Esophagus (tissue), 2 donors: ENCODE data around the gene LARP1B. TPM values are rescaled to one million over a fixed set of nuclear protein-coding genes. Genes with fewer than 3 reads are reported as not detected.
"Not testable (repeated sequence)": the region's sequence is repeated elsewhere in the genome, so short reads cannot be mapped to it uniquely, and the experiment has no call there.

Experiments used
- H3K27ac ChIP-seq, 2 donors: one replicate each; pipeline ENCODE4 v1.5.1; 2013; ENCODE audit warnings: low read depth in 2 of 2, mild to moderate bottlenecking in 2 of 2, inconsistent platforms in 1 of 2, low read length in 1 of 2, moderate library complexity in 1 of 2
- H3K27me3 ChIP-seq, 2 donors: one replicate each; pipeline ENCODE4 v1.6.1; 2013; ENCODE audit warnings: low read length in 2 of 2, control low read depth in 1 of 2, mild to moderate bottlenecking in 1 of 2; ENCODE audit not compliant: insufficient read depth in 2 of 2, control insufficient read depth in 1 of 2
- H3K36me3 ChIP-seq, 2 donors: one replicate each; pipeline ENCODE4 v1.6.1; 2013; ENCODE audit warnings: low read length in 1 of 2; ENCODE audit not compliant: control insufficient read depth in 2 of 2, insufficient read depth in 2 of 2
- H3K4me1 ChIP-seq, 2 donors: one replicate each; pipeline ENCODE4 v1.6.1; 2013; ENCODE audit warnings: low read length in 1 of 2; ENCODE audit not compliant: control insufficient read depth in 2 of 2, insufficient read depth in 2 of 2
- H3K4me3 ChIP-seq, 2 donors: one replicate each; pipeline ENCODE4 v1.5.1; 2013; ENCODE audit warnings: low read length in 2 of 2, mild to moderate bottlenecking in 2 of 2, low read depth in 1 of 2, moderate library complexity in 1 of 2
- H3K9me3 ChIP-seq, 2 donors: one replicate each; pipeline ENCODE4 v1.6.1; 2013; ENCODE audit warnings: mild to moderate bottlenecking in 2 of 2, low read depth in 1 of 2, low read length in 1 of 2, moderate library complexity in 1 of 2; ENCODE audit not compliant: control insufficient read depth in 2 of 2, insufficient read depth in 1 of 2
- WGBS, 2 donors: extraction: QIAGEN DNeasy Blood & Tissue Kit; methylation state at CpG; one replicate each; pipeline ENCODE4 v1.1.7; 2013; 5-methylcytosine and 5-hydroxymethylcytosine counted together
- polyA plus RNA-seq, 2 donors: library from polyadenylated mRNA; stranded (reverse); fragments of 200-250 nt; gene quantifications; one replicate each; pipeline ENCODE4 v1.2.3, GENCODE V29; 2013
- donor health status: healthy with polysubstance abuse.
- donor health status: Bipolar disorder and iron deficiency.

LARP1B gene
- polyA plus RNA-seq, 2 donors, result 9.7 to 11.0 TPM

DNA sequence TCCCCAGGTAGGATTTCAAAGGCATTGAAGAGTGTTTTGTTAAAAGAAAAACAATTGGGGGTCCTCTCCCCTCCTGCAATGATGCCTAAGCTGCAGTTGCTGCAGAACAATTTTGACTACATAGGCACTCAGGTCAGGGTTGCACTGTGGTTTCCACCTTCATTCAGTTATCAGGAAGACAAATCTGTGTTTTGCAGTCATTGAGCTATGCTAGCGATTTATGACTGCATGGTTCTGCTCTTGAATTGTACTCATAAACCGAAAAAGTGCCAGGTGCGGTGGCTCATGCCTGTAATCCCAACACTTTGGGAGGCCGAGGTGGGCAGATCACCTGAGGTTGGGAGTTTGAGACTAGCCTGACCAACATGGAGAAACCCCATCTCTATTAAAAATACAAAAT lies 197.1 kb downstream of the LARP1B start:
- not testable (repeated sequence) for H3K27me3 ChIP-seq, H3K4me3 ChIP-seq, H3K4me1 ChIP-seq, H3K27ac ChIP-seq, H3K36me3 ChIP-seq, H3K9me3 ChIP-seq
- WGBS, 2 donors, result 82 to 83% methylated on average over 4 of the region's 4 CpGs

DNA sequence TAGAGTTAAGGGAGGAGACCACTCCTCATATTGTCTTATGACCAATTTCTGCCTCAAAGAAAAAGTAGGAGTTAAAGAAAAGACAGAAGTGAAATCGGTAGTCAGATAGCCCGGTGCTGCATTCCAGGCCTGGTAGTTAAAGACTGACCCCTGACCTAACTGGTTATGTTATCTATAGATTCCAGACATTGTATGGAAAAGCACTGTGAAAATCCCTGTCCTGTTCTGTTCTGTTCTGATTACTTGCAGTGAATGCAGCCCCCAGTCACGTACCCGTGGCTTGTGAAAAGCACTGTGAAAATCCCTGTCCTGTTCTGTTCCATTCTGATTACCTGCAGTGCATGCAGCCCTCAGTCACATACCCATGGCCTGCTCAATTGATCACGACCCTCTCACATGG lies 198.8 kb downstream of the LARP1B start:
- not testable (repeated sequence) for H3K9me3 ChIP-seq, H3K27ac ChIP-seq, H3K4me1 ChIP-seq, H3K4me3 ChIP-seq, H3K27me3 ChIP-seq, H3K36me3 ChIP-seq
- whole genome bisulfite sequencing, 2 donors, result 65 to 73% methylated on average over 5 of the region's 5 CpGs

Other genes starting within 250 kb of the LARP1B start
- 1 to 10 TPM; 4.0 to 6.1 TPM for gene PLK4, start 180.4 kb upstream of the LARP1B start, polyA plus RNA-seq
- gene MFSD8, start 96.1 kb upstream of the LARP1B start, polyA plus RNA-seq, result 10 to 100 TPM in 1 of 2 donors, 1 to 10 TPM in 1; 7.6 to 10.5 TPM
- gene ABHD18, start 95.9 kb upstream of the LARP1B start, polyA plus RNA-seq, result 1 to 10 TPM; 2.4 to 2.6 TPM
- 10 to 100 TPM; 23.2 to 29.0 TPM for gene PGRMC2, start 226.5 kb downstream of the LARP1B start, polyA plus RNA-seq